Testis (tissue), 2 donors: Measurements from ENCODE around the gene DGKB.

Source experiments
- POLR2A ChIP-seq: fragments of 450-650 bp; IDR thresholded peaks from one replicate; pipeline ENCODE4 v1.6.1; 2017; ENCODE audit warnings: antibody characterized with exemption, mild to moderate bottlenecking, moderate library complexity
- TF ChIP-seq, protein P1 (sequence below), 3 experiments: fragments of 450-650 bp in 2 of 3; fragments of 200-600 bp in 1 of 3; sonication (generic) in 1 of 3; IDR thresholded peaks; one replicate each; pipeline ENCODE4 v1.5.1; 2016 to 2019; ENCODE audit warnings: antibody characterized with exemption in 3 of 3, mild to moderate bottlenecking in 2 of 3, moderate library complexity in 1 of 3

DNA sequence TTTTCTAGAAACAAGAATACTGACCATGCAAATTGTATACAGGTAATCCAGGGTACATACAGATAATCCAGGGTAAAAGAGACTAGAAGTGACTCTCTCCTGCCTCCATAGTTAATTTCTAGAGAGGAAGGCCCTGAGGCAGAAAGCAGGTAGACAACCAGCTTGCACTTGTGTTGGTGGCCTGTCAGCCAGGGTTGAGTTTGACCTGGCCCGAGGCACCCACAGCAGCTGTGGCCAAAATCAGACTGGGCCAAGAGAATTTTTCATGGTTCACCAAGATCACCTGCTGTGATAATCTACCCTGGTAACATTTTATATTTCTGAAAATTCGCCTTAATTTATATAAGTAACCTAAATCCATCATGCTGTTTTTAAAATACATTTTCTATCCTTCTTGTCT is 526.6 kb downstream of the DGKB start:
- TF ChIP-seq, protein P1, sequence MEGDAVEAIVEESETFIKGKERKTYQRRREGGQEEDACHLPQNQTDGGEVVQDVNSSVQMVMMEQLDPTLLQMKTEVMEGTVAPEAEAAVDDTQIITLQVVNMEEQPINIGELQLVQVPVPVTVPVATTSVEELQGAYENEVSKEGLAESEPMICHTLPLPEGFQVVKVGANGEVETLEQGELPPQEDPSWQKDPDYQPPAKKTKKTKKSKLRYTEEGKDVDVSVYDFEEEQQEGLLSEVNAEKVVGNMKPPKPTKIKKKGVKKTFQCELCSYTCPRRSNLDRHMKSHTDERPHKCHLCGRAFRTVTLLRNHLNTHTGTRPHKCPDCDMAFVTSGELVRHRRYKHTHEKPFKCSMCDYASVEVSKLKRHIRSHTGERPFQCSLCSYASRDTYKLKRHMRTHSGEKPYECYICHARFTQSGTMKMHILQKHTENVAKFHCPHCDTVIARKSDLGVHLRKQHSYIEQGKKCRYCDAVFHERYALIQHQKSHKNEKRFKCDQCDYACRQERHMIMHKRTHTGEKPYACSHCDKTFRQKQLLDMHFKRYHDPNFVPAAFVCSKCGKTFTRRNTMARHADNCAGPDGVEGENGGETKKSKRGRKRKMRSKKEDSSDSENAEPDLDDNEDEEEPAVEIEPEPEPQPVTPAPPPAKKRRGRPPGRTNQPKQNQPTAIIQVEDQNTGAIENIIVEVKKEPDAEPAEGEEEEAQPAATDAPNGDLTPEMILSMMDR (IDR thresholded peaks at IDR 0.05): no peak
- TF ChIP-seq POLR2A: no peak
